HCT116 (cell line): ENCODE data around the gene RASSF3. TPM values are rescaled to one million over a fixed set of nuclear protein-coding genes. Genes with fewer than 3 reads are reported as not detected.

Source experiments
- ATAC-seq: fragments of 200-7000 bp; cut with Tn5 transposase; 2 replicates; pipeline ENCODE4 v1.9.1; 2020; ENCODE audit warnings: mild to moderate bottlenecking, moderate library complexity
- BruUV-seq: library from RNA; stranded (reverse); fragments of 400-500 nt; replicated peaks from 2 replicates; lab custom pipeline; 2021; lab: Mats Ljungman, UMichigan
- CTCF ChIA-PET: fragments of 300-600 bp; sonication (Branson Sonifier 250); formaldehyde crosslinking; loops from one replicate; lab custom pipeline; 2021; ENCODE audit warnings: antibody characterized with exemption; lab: Charles Lee
- POLR2A ChIA-PET: fragments of 300-600, 350-600 bp; sonication (Branson Sonifier 250); formaldehyde crosslinking; loops from one replicate; lab custom pipeline; 2021; ENCODE audit warnings: antibody characterized with exemption; lab: Charles Lee
- RAD21 ChIA-PET, 2 experiments: fragments of 300-600 bp; sonication (Branson Sonifier 250); formaldehyde crosslinking; loops; one replicate each; lab custom pipeline; 2023; ENCODE audit warnings: low total read pairs in 2 of 2; ENCODE audit not compliant: uncharacterized antibody in 2 of 2, unreplicated experiment in 2 of 2, low non-redundant PET in 1 of 2; lab: Charles Lee
- DNase-seq: peaks from one replicate; pipeline ENCODE4 v3.0.0-alpha.2; 2010; ENCODE audit warnings: low read depth, low spot score
- H2AFZ ChIP-seq: fragments of 200-600 bp; shearing (Covaris generic), sonication (generic); 2 replicates; pipeline ENCODE4 v1.6.1; 2017; ENCODE audit warnings: low read depth, mixed run types, mixed read lengths, antibody characterized with exemption, low read length; ENCODE audit not compliant: poor library complexity, severe bottlenecking
- H3K27ac ChIP-seq: 2 replicates; pipeline ENCODE4 v1.5.1; 2012; ENCODE audit warnings: low read depth, low read length
- H3K27me3 ChIP-seq: fragments of 200-600 bp; sonication (generic); 2 replicates; pipeline ENCODE4 v1.6.1; 2016; ENCODE audit warnings: mixed run types, low read length, mixed read lengths; ENCODE audit not compliant: insufficient read depth
- H3K36me3 ChIP-seq, 2 experiments: fragments of 200-500 bp in 1 of 2; fragments of 200-600 bp in 1 of 2; sonication (Bioruptor generic) in 1 of 2; sonication (generic) in 1 of 2; 2 replicates each; pipeline versions ENCODE4 v1.5.1 to v1.6.1; 2014 to 2016; ENCODE audit warnings: low read length in 2 of 2, inconsistent platforms in 1 of 2, mixed read lengths in 1 of 2, mixed run types in 1 of 2; ENCODE audit not compliant: insufficient read depth in 2 of 2, control insufficient read depth in 1 of 2
- H3K4me1 ChIP-seq, 2 experiments: fragments of 200-600 bp in 1 of 2; sonication (generic) in 1 of 2; 2 replicates each; pipeline versions ENCODE4 v1.5.1 to v1.6.1; 2012 to 2017; ENCODE audit warnings: low read length in 2 of 2, inconsistent platforms in 1 of 2, mild to moderate bottlenecking in 1 of 2, mixed read lengths in 1 of 2, mixed run types in 1 of 2, moderate library complexity in 1 of 2; ENCODE audit not compliant: insufficient read depth in 2 of 2, control insufficient read depth in 1 of 2
- H3K4me2 ChIP-seq: fragments of 200-600 bp; sonication (generic); 2 replicates; pipeline ENCODE4 v1.6.1; 2017; ENCODE audit warnings: mixed run types, low read length, mixed read lengths
- H3K4me3 ChIP-seq, 2 experiments: fragments of 200-600 bp in 1 of 2; sonication (generic) in 1 of 2; replicated peaks in 1 of 2; 2 replicates each; pipeline ENCODE4 v1.5.1; 2011 to 2016; ENCODE audit warnings: low read length in 2 of 2, control low read depth in 1 of 2, low read depth in 1 of 2, mild to moderate bottlenecking in 1 of 2, mixed read lengths in 1 of 2, mixed run types in 1 of 2
- H3K79me2 ChIP-seq: fragments of 200-600 bp; sonication (generic); 2 replicates; pipeline ENCODE4 v1.6.1; 2017; ENCODE audit warnings: mild to moderate bottlenecking, mixed run types, low read length, moderate library complexity, mixed read lengths; ENCODE audit not compliant: insufficient read depth
- H3K9ac ChIP-seq: fragments of 200-600 bp; sonication (generic); 2 replicates; pipeline ENCODE4 v1.6.1; 2016; ENCODE audit warnings: low read length, mixed read lengths
- H3K9me2 ChIP-seq: fragments of 200-600 bp; sonication (generic), shearing (Covaris generic); 2 replicates; pipeline ENCODE4 v1.6.1; 2017; ENCODE audit warnings: mixed run types, mild to moderate bottlenecking, moderate library complexity; ENCODE audit not compliant: insufficient read depth
- H3K9me3 ChIP-seq, 2 experiments: fragments of 200-500 bp in 1 of 2; fragments of 200-600 bp in 1 of 2; sonication (Bioruptor generic) in 1 of 2; sonication (generic) in 1 of 2; 2 replicates each; pipeline ENCODE4 v1.6.1; 2014 to 2017; ENCODE audit warnings: low read length in 2 of 2, mixed read lengths in 2 of 2, inconsistent platforms in 1 of 2, low read depth in 1 of 2, mild to moderate bottlenecking in 1 of 2, mixed run types in 1 of 2, moderate library complexity in 1 of 2; ENCODE audit not compliant: control insufficient read depth in 1 of 2, insufficient read depth in 1 of 2
- H4K20me1 ChIP-seq: fragments of 200-600 bp; sonication (generic), shearing (Covaris generic); 2 replicates; pipeline ENCODE4 v1.6.1; 2017; ENCODE audit warnings: mixed run types, mild to moderate bottlenecking, moderate library complexity; ENCODE audit not compliant: insufficient read depth
- ATF3 ChIP-seq: IDR thresholded peaks from 2 replicates; pipeline ENCODE4 v1.6.1; 2012
- CBX3 ChIP-seq: IDR thresholded peaks from 2 replicates; pipeline ENCODE4 v1.6.1; 2012; ENCODE audit warnings: low read depth
- CTCF ChIP-seq, 3 experiments: fragments of 200-600 bp in 1 of 3; sonication (generic) in 1 of 3; IDR thresholded peaks in 2 of 3; conservative IDR thresholded peaks in 1 of 3; 2 replicates each; pipeline ENCODE4 v1.5.1; 2012 to 2017; ENCODE audit warnings: low read depth in 2 of 3, low read length in 2 of 3, antibody characterized with exemption in 1 of 3, borderline replicate concordance in 1 of 3, control low read depth in 1 of 3, mild to moderate bottlenecking in 1 of 3, mixed read lengths in 1 of 3, mixed run types in 1 of 3, moderate library complexity in 1 of 3; ENCODE audit not compliant: insufficient read depth in 1 of 3
- EZH2 ChIP-seq: fragments of 200-600 bp; sonication (generic); IDR thresholded peaks from 2 replicates; pipeline ENCODE4 v1.6.1; 2017; ENCODE audit warnings: antibody characterized with exemption, mixed run types
- EZH2phosphoT487 ChIP-seq: fragments of 200-600 bp; IDR thresholded peaks from 2 replicates; pipeline ENCODE4 v1.6.1; 2018; ENCODE audit warnings: antibody characterized with exemption, borderline replicate concordance
- FOSL1 ChIP-seq: IDR thresholded peaks from 2 replicates; pipeline ENCODE4 v1.6.1; 2012; ENCODE audit warnings: low read depth
- JUND ChIP-seq: IDR thresholded peaks from 2 replicates; pipeline ENCODE4 v1.6.1; 2012
- SIN3A ChIP-seq: IDR thresholded peaks from 2 replicates; pipeline ENCODE4 v1.6.1; 2012; ENCODE audit warnings: low read depth
- SP1 ChIP-seq: IDR thresholded peaks from 2 replicates; pipeline ENCODE4 v1.6.1; 2012; ENCODE audit warnings: low read depth
- SRF ChIP-seq: IDR thresholded peaks from 2 replicates; pipeline ENCODE4 v1.6.1; 2012; ENCODE audit warnings: low read depth
- TCF7L2 ChIP-seq: IDR thresholded peaks from 2 replicates; pipeline ENCODE4 v1.7.0; 2011; ENCODE audit warnings: borderline replicate concordance, inconsistent platforms; ENCODE audit not compliant: insufficient read depth, insufficient read length; ENCODE audit errors: extremely low read depth
- YY1 ChIP-seq: IDR thresholded peaks from 2 replicates; pipeline ENCODE4 v1.6.1; 2011; ENCODE audit warnings: low read length, low read depth, moderate library complexity, mild to moderate bottlenecking; ENCODE audit not compliant: insufficient replicate concordance; ENCODE audit errors: extremely low read depth
- ZBTB33 ChIP-seq: IDR thresholded peaks from 2 replicates; pipeline ENCODE4 v1.6.1; 2011; ENCODE audit warnings: mild to moderate bottlenecking, low read length, moderate library complexity; ENCODE audit not compliant: insufficient replicate concordance; ENCODE audit errors: extremely low read depth
- intact Hi-C: fragments of 100-400 bp; cut with micrococcal nuclease; formaldehyde crosslinking; loops from 2 replicates; pipeline ENCODE4 v1.10.0; 2022
- total RNA-seq: library from RNA; stranded (reverse); gene quantifications from one replicate; pipeline ENCODE4 v1.2.1, GENCODE V29; 2021; ENCODE audit not compliant: unreplicated experiment
- TF ChIP-seq, protein P1 (sequence below): IDR thresholded peaks from 2 replicates; pipeline ENCODE4 v1.6.1; 2012
- TF ChIP-seq, protein P2 (sequence below): IDR thresholded peaks from 2 replicates; pipeline ENCODE4 v1.6.1; 2012; ENCODE audit warnings: low read depth

The RASSF3 gene
- total RNA-seq, 1 experiment from 2014 or later = 67.1 TPM

DNA sequence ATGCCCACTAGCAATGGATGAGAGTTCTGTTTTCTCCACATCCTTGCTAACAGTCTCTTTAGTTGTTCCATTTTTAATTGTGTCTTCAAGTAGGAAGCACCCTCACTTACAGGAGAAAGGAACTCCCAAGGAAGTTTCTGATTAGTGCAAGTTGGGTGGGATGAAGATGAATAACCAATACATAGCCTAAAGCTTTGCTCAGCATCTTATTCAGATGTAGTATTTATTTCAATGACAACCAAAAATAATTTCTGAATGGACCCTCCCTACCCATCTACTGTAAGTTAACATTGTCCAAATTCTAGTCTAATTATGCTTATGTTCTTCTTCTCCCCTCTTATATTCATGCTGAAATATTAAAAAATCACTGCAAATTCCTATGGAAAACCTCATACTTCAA is 36.0 kb downstream of the RASSF3 start:
- Histone ChIP-seq H3K9me2 (no peaks in the 10 kb centered on the region), H4K20me1 (no peaks in the 10 kb centered on the region), H3K9ac (no peak overlapping the region), H3K9me3 (no peaks in the 10 kb centered on the region), H3K79me2 (peaks cover 78% of the 10 kb centered on the region), H3K4me2 (no peak overlapping the region), H3K27me3 (no peaks in the 10 kb centered on the region), H3K36me3 (no peaks in the 10 kb centered on the region), H3K4me3 (no peak overlapping the region), H2AFZ (no peak overlapping the region), H3K27ac (no peak overlapping the region), H3K4me1 (peaks cover 20 to 21% of the 10 kb centered on the region in 2 experiments)
- no peak for DNase-seq
- TF ChIP-seq CTCF (IDR thresholded peaks at IDR 0.05 in 2 of 3, conservative IDR thresholded peaks at IDR 0.05 in 1 of 3; ENCODE audit: borderline replicate concordance in 1 of 3, insufficient read depth in 1 of 3, low read depth in 2 of 3, low read length in 2 of 3) = no peak
- no peak for TF ChIP-seq ZBTB33
- TF ChIP-seq EZH2phosphoT487 = no peak
- no peak for TF ChIP-seq FOSL1
- no peak for TF ChIP-seq SP1
- TF ChIP-seq SRF = no peak
- TF ChIP-seq SIN3A = no peak
- TF ChIP-seq, protein P1, sequence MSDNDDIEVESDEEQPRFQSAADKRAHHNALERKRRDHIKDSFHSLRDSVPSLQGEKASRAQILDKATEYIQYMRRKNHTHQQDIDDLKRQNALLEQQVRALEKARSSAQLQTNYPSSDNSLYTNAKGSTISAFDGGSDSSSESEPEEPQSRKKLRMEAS = no peak
- TF ChIP-seq CBX3 = no peak
- no peak for TF ChIP-seq TCF7L2
- TF ChIP-seq EZH2 = no peak
- no peak for TF ChIP-seq ATF3
- TF ChIP-seq YY1 = no peak
- TF ChIP-seq, protein P2, sequence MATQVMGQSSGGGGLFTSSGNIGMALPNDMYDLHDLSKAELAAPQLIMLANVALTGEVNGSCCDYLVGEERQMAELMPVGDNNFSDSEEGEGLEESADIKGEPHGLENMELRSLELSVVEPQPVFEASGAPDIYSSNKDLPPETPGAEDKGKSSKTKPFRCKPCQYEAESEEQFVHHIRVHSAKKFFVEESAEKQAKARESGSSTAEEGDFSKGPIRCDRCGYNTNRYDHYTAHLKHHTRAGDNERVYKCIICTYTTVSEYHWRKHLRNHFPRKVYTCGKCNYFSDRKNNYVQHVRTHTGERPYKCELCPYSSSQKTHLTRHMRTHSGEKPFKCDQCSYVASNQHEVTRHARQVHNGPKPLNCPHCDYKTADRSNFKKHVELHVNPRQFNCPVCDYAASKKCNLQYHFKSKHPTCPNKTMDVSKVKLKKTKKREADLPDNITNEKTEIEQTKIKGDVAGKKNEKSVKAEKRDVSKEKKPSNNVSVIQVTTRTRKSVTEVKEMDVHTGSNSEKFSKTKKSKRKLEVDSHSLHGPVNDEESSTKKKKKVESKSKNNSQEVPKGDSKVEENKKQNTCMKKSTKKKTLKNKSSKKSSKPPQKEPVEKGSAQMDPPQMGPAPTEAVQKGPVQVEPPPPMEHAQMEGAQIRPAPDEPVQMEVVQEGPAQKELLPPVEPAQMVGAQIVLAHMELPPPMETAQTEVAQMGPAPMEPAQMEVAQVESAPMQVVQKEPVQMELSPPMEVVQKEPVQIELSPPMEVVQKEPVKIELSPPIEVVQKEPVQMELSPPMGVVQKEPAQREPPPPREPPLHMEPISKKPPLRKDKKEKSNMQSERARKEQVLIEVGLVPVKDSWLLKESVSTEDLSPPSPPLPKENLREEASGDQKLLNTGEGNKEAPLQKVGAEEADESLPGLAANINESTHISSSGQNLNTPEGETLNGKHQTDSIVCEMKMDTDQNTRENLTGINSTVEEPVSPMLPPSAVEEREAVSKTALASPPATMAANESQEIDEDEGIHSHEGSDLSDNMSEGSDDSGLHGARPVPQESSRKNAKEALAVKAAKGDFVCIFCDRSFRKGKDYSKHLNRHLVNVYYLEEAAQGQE = no peak
- TF ChIP-seq JUND = no peak
- ATAC-seq = no peak
- BruUV-seq = no TSS peak
- ChIA-PET CTCF (no interaction called here), RAD21 (no interaction called here), POLR2A (interaction anchor here (1.0 kb wide), 1 partner anchor 26 kb away, joined by 3 read pairs; no protein-coding TSS in a partner anchor)
- intact Hi-C loops = no loop called here
